ENCODE measurements around the gene CLDN22. TPM values are rescaled to one million over a fixed set of nuclear protein-coding genes. Genes with fewer than 3 reads are reported as not detected.

CLDN22 gene
- total RNA-seq, 4 donors from 2014 or later, result not detected

DNA sequence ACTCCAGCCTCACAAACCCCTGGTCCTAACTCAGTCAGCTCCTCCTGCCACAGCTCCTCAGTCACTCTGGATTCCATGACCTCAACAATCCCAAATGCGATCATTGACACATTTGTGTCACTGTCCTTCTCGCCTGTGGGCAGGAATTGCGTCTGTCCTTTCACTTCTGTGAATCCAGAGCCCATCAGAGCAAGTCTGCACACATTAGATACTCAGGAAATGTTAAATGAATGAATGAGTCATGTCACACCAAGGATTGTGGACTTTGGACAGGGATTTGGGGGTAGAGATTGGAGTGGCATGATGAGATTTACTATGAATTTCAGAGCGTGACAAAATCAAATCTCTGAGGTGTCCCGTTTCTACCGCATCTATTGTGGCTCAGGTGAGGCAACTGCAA, 13.9 kb upstream of the CLDN22 start:
- TF ChIP-seq CTCF (IDR thresholded peaks at IDR 0.05; ENCODE audit: low read depth), result no peak

GRCh38 chr4:183333202-183333601, 13.1 kb upstream of the CLDN22 start:
- no peak for TF ChIP-seq CTCF (IDR thresholded peaks at IDR 0.05; ENCODE audit: low read depth)

- no peak for TF ChIP-seq CTCF (IDR thresholded peaks at IDR 0.05; ENCODE audit: low read depth)
Measured at GRCh38 chr4:183332447-183332846, 12.4 kb upstream of the CLDN22 start.

GRCh38 chr4:183330841-183331240, 10.8 kb upstream of the CLDN22 start:
- no peak for TF ChIP-seq CTCF (IDR thresholded peaks at IDR 0.05; ENCODE audit: low read depth)

DNA sequence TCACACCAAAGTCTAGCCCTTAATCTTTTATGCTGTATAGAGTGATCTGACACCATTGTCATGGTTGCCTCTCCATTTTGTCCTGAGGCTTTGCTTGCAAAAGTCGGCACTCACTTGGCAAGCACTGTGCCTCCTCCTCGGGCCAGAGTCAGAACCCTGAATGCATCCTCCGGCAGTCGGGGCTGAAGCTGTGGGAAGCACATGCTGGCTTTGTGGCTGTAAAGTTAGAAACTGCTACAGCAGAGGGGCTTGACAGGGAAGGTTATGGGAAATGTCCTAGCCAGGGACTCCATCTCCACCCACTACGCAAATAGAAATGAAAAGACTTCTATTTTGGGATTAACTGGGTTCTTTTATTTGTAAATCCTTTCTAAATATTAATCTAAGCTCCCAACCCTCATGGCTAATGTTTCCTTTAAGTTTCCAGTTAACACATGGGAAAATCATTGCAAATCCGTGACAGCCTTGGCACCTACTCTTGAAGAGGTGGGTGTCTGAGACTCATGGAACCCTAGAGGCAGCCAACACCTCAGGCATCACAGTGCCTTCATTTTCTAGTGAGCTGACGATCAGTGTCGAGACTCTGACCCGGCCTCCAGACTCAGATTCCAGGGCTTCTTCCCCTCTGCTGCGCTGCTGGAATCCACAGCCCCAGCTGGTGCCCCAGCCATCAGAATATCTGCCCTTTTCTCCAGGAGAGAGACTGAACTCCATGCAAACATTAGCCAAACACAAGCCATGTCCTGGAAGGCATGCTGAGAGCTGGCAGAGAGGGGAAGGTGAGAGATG, 10.1 kb upstream of the CLDN22 start:
- TF ChIP-seq CTCF (IDR thresholded peaks at IDR 0.05; ENCODE audit: low read depth), result no peak

DNA sequence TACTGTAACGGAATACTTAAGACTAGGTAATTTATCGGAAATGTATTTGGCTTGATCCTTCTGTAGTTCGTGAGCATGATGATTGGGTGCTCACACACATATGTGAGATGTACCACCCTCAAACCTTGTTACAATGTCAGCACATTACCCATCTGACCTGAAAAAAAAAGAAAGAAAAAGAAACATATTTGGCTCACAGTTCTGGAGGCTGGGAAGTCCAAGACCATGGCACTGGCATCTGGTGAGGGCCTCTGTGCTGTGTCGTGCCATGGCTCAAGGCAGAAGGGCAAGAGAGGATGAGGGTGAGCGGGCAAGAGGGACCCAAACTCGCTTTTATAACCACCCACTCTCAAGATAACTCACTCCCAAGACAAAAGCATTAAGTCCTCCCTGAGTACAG, 9.2 kb upstream of the CLDN22 start:
- TF ChIP-seq CTCF (IDR thresholded peaks at IDR 0.05; ENCODE audit: low read depth), result no peak

DNA sequence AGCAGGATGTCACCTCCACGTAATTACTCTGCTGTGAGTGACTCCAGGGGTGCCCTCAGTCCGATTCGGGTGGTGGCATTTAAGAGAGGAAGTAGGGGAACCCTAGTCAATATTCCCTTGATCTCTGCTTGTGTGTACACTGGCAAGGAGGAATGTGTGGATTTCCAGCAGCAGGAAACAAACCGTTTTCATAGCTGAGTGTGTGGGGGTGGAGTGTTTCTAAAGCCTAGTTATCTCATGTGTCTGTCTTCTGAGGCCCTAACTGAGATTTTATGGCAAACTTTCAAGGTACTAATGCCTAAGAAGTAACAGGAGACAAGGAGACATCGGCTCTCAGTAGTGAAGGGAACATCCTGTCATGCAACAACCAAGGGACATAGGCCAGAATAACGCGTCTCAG, 8.8 kb upstream of the CLDN22 start:
- TF ChIP-seq CTCF (IDR thresholded peaks at IDR 0.05; ENCODE audit: low read depth), result no peak

All from subcutaneous adipose tissue (tissue), 4 donors.